ENCODE data around the gene INPP4B.

DNA sequence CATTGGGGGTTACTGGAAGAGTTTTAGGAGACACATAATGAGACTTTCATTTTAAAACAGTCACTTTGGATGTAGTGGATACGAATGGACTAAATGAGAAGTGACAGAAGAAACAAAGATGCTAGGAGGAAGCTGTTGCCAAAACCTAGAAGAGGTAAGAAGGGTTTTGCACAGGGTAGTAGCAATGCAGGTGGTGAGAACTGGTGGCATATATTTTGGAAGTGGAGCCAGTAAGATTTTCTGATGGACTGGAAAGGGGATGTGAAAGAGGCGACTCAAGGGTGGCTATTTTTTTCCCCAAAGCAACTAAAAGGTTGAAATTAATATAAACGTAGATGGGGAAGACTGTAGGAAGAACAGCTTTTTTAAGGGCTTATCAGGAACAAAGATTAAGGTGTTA lies 747.7 kb downstream of the INPP4B start:
- TF ChIP-seq, protein P1, sequence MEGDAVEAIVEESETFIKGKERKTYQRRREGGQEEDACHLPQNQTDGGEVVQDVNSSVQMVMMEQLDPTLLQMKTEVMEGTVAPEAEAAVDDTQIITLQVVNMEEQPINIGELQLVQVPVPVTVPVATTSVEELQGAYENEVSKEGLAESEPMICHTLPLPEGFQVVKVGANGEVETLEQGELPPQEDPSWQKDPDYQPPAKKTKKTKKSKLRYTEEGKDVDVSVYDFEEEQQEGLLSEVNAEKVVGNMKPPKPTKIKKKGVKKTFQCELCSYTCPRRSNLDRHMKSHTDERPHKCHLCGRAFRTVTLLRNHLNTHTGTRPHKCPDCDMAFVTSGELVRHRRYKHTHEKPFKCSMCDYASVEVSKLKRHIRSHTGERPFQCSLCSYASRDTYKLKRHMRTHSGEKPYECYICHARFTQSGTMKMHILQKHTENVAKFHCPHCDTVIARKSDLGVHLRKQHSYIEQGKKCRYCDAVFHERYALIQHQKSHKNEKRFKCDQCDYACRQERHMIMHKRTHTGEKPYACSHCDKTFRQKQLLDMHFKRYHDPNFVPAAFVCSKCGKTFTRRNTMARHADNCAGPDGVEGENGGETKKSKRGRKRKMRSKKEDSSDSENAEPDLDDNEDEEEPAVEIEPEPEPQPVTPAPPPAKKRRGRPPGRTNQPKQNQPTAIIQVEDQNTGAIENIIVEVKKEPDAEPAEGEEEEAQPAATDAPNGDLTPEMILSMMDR (IDR thresholded peaks at IDR 0.05): no peak
- TF ChIP-seq POLR2A (IDR thresholded peaks at IDR 0.05): no peak

Data from testis (tissue), 2 donors.